HG03442 (cell line): ENCODE measurements around the gene ZGPAT.
"Not testable (repeated sequence)": the region's sequence is repeated elsewhere in the genome, so short reads cannot be mapped to it uniquely, and the experiment has no call there.

Experiments
- ATAC-seq: cut with Tn5 transposase; IDR thresholded peaks from one replicate; pipeline ENCODE4 v1.9.1; 2021; ENCODE audit warnings: mild to moderate bottlenecking, moderate library complexity; ENCODE audit not compliant: unreplicated experiment

Gene ZGPAT

DNA sequence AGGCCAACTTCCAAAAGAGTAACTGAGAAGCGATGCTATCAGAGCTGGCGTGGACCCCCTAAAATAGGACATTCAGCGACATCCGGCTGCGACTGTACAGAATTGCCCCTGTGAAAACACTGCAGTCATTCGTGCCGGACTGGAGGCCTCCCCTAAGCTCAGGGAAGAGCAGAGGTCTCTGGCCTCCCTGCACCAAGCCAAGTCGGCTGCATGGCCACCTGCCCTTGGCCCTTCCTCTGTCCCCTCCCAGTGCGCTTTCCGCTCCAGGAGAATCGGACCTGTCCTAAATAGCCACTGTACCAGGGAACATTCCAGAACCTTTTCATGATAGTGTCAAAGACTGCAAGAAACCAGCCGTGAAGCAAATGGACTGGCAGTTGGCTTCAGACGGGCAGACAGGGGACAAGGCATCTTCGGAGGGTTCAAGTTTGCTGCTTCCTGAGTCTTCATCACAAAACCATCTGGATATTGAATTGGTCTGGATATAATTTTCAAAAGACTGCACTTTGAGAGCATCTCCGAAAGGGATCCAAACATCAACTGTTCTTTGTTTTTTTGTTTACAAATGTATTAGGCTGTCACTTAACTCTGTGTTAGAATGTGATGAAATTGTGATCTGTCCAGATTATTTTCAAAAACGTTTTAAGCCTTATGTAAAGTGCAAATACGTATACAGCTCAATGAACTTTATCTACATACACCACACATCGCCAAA lies 48.3 kb downstream of the ZGPAT start:
- no peak for ATAC-seq

DNA sequence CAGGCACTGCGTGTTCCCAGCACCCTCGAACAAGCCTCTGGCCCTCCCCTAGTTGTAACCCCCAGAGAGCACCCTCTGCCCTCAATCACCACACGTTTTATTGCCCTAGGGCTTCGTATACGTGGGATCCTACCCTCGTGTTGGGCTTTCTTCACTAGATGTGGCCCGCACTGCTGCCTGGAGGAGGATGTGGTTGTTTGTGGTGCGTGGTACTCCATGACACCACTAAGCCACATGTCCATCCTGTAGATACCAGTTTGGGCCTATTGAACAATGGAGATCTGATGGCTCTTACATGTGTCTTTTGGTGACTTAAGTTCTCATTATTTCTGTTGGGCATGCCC lies 48.8 kb downstream of the ZGPAT start:
- no peak for ATAC-seq

DNA sequence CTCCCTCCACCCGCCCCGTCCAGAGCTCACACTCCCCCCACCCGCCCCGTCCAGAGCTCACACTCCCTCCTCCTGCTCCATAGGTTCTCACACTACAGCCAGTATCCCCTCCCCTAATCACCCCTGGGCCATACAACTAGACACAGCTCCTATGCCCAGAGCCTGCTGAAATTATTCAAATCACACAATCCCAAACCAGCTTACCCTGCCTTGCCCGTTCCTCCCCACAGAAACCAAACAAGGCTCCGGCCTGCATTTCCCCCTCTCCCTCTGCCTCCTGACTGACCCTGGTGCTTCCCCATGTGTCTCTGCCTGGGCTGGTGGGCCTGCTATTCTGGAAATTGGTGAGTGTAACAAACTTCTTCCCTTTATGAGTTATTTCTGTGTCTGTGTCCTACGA lies 50.3 kb downstream of the ZGPAT start:
- ATAC-seq = no peak

DNA sequence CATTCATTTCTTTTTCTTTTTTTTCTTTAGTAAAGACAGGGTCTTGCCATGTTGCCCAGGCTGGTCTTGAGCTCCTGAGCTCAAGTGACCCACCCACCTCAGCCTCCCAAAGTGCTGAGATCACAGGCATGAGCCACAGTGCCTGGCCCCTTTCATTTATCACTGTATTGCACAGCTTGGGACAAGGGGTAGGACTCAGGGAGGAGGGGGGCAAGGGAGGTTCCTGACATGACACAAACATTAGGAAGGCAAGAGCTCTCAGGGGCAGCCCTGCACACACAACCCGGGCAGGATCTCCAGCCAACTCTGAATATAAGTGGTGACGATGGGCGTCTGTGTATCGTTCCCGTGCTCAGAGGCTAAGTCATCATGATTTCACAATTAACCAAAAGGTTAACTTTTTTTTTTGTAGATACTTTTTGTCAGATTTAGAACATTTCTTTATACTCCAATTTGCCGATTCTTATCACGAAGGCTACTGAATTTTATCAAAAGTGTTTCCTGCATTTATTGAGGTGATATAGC lies 51.6 kb downstream of the ZGPAT start:
- no peak for ATAC-seq

DNA sequence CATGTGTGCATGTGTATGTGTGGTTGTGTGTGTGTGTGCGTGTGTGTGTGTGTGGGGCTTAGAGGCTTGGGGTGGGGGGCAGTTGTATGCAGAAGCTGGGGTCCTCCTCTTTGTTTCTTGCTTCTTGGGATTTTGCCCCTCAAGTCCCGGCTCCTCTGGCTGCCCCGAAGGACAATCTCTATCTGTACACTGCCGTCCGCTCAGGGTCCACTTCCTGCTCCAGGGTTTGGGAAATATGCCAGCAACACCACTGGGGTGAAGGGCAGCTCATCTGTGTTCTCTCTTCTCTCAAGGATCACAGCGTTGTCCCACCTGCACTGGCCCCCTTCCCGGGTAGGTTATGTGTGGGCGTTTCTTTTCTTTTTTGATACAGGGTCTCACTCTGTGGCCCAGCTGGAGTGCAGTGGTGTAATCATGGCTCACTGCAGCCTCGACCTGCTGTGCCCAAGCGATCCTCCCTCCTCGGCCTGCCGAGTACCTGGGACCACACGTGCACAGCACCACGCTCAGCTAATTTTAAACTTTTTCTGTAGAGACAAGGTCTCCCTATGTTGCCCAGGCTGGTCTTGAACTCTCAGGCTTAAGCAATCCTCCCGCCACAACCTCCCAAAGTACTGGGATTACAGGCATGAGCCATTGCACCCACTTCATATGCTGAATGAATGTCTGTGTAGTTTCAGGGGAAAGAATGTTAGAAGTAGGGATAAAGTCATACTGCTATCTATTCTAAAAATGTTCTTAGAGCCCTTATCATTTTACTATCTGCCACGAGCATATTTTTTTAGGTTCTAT lies 57.4 kb downstream of the ZGPAT start:
- no peak for ATAC-seq

DNA sequence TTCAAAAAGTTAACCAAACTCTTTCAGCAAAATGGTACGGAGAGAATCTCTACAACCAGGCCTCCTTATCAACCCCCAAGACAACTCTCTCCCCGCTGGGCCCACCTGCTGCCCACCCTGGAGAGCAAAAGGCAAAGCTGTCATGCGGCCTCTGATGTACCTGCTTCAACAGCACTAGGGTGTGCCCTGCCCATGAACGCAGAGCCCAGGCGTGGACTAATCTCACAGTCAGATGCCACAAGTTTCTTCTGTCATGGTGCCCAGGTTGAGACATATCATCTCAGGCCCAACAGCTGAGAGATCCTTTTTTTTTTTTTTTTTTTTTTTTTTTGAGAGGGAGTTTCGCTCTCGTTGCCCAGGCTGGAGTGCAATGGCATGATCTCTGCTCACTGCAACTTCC lies 58.1 kb downstream of the ZGPAT start:
- no peak for ATAC-seq

DNA sequence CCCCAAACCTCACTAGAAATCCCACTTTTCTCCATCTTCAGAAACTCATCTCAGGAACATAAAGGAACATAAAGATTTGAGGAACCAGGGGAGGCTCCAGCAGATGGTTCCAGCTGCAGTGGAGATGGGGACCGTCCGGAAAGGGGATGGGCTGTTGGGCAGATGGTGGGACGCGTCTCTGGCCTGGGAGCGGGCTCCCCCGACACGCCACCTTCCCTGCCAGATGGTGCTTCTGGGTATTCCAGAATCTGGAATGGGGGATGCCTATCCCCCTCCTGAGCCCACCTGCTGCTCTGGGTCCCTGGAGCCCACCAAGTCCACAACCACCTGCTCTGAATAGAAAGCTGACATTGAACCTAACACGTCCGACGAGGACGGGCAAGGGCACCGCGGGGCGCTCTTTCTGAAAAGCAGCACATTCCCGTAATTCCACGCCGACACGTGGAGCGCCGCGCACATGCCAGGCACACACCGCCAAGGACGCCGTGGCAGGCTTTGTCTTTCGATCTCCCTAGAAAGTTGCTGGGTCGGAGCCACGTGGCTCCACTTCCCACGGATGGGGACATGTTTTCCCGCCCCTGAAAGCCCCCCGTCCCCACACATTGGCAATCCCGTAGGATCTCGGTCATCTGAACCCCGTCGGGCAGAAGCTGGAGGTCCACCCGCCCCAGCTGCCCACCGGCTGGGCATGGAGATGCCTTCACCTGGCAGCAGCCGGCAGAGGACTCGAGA lies 59.0 kb downstream of the ZGPAT start:
- ATAC-seq = no peak

DNA sequence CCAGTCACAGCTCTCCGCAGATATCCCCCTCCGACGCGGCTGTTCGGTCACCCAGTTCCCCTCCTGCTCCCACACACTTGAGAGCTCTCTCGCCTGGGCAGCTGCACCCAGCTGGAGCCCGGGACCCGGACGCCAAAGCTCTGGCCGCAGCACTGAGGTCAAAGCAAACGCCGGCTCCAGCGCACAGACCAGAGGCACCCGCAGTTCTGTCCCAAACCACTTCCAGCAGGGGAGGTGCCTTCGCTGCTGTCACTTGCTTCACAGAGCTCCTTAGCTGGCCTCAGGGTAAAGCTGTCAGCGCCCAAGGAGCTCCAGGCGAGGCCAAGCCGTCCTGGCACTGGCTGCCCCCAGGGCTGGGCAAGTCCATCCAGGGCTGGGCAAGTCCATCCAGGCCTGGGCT lies 59.6 kb downstream of the ZGPAT start:
- no peak for ATAC-seq

DNA sequence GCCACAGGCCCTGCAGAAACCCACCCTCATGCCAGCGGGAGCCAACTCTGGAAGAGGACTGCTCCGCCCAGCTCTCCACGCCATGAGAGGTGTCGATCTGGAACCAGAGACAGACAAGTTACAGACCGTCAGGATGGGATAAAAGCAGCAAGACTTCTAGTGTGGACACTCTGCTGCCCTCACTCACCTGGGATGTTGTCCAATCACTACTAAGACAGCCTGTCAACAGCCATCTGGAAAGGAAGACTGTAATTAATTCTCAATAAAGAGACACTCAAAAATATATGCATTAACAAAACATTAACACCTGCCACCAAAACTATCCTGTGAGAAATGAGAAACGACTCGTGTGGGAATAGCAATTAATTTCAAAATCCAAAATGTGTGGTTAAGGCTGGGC lies 60.0 kb downstream of the ZGPAT start:
- no peak for ATAC-seq

DNA sequence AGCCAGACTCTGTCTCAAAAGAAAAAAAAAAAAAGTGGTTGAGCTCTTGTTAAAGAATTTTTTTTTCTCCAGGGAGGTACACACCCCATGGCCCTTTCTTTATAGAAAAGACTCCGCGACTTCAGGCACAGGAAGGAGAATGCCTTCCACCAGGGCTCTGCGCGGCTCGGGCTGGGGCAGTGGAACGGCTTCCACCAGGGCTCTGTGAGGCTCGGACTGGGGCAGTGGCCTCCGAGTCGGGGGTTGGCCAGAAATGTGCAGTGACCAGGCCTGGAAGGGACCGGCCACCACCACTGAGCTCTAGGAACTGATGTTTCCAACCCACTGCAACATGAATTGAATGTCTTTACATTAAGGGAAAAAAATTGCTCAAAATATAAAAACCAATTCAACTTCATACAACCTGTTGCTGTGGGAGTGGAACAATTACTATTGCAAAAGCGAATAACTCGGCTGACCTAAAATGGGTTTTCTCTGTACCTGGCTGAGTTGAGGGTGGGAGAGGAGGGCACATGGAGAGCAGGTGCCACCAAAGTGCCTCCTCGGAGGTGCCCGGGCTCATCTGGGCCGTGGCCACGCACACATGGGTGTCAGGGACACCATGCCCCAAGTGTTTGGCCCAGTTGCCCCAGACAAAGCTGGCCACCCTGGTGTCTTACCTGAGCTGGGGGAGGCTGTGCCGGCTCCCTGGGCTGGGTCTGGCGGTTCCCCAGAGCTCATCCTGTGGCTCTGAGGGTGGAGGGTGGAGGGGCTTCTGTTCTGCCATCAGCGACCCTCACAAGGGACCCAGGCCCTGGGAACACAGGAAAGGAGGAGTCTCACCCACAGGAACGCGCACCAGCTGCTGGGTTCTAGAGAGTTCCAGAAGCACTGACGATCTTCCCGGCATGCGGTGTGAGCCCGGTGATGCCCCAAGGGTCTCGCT lies 61.0 kb downstream of the ZGPAT start:
- no peak for ATAC-seq

DNA sequence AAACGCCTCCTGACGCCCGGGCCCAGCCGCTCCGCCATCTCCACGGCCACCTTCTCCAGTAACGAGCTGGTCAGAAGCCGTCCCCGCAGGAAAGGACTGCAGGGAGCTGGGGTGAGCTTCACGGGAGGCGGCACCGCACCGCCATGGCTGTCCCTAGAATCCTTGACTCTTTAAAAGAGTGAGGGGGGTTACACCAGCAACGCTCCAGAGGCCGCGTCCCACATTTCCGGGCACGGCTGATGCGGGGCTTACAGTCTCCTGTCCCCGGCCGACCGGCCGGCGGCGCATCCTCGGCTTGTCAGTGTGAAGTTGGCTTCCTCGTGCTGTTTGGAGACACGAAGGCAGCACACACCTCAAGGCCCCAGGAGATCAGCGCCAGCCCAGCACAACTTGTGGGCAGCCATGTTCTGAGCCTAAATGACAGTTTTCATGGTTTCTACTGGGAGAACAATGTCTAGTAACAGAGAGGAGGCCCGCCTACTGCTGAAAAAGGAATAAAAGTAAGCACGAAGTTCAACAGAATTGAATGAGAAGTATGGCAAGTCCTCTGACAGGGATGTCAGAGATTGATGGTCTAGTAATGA lies 62.1 kb downstream of the ZGPAT start:
- no peak for ATAC-seq

DNA sequence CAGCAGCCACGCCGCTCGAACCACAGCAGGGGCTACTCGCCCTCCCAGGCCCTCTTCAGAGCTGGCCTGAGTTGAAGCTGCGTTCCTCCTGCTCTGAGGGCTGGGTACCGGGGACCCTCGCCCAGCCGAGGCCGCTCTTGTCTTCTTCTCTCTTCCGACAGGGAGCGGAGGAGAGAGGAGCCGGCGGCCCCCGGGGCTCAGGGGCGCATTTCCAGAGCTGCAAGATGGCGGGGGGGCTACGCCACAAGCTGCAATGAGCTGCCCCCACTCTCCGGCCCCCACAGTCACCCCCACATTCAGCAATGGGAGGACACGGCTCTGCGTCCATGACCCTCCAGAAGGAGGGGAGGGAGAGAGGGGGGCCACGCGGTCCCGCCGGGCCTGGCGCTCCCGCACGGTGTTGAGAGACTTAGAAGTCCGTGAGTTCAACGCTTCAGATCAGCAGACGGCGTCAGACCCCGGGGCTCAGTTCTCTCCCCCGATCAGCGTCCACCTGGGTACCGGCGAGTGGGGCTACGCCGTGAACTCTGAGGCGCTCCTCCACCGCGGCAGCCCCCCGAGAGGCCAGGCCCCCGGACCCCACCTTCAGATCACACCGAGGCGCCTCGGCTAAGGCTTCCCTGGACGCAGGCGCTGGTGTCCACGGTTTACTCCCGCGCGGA lies 63.3 kb downstream of the ZGPAT start:
- no peak for ATAC-seq

DNA sequence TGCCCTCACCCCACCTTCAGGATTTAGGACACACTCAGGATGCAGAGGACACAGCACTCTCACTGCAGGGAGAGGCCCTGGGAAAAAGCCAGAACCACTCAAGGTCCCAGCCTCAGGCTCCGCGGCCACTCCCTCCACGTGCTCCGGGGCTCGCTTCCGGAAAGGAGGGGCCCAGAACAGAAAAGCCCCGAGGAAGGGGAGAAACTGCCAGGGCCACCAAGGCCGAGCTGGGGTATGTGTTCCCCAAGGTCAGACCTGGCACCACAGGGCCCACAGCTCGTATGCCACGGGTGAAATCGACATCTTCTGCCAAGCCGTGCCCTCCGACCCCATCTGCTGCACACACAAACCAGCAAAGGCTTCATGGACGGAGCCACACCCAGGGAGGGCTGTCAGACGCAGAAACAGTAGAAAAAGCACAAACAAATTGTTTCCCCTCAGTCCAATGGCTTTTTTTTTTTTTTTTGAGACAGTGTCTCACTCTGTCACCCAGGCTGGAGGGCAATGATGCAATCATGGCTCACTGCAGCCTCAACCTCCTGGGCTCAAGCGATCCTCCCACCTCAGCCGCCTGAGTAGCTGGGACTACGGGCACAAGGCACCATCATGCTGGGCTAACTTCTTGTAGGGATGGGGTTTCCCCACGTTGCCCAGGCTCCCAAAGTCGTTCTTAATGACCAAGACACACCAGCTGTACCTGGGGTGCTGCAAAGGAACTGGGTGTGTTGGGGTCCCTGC lies 65.1 kb downstream of the ZGPAT start:
- no peak for ATAC-seq

DNA sequence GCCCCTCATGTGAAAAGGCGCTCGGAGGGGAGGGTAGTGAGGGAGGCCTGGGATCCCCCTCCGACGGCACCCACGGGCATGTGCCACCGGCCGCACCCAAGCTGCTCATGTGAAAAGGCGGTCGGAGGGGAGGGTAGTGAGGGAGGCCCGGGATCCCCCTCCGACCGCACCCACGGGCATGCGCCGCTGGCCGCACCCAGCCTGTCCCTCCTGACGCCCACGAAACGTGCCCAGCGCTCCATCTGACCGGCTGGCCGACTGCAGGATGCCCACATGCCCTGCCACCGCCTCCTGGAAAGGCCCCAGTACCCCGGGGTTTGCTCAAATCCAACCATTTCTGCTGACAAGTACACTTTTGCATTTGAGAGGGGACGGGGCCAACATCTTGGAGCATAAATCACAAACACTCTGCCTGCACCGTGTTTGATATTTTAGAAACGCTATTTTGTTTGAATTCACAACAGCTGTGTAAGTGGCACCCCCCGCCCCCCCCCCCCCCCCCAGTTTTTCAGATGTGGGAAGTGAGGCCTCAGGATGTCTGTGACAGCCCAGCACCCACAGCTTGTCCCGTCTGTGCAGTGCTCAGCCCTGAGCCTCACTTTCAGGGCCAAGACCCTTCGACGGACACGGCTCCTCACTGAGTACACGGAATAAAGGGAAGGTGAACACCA lies 65.9 kb downstream of the ZGPAT start:
- ATAC-seq = no peak

DNA sequence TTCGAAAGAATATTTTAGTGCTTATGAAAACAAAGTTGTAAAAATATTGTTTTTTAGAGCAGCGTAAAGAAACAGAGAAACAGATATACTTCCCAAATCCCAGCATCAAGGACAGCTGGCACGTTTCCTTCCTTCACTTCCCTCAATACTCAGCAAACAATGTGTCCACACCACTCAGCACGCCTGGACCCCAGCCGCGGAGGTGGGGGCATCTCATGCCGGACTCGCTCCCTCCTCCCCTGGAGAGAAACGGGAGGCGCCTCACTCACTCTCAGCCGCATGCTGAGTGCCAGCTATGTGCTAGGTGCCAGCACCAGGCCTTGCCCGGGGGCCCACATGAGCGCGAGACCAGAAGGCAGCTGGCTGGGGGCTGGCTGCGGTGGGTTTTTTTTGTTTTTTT lies 66.5 kb downstream of the ZGPAT start:
- no peak for ATAC-seq

DNA sequence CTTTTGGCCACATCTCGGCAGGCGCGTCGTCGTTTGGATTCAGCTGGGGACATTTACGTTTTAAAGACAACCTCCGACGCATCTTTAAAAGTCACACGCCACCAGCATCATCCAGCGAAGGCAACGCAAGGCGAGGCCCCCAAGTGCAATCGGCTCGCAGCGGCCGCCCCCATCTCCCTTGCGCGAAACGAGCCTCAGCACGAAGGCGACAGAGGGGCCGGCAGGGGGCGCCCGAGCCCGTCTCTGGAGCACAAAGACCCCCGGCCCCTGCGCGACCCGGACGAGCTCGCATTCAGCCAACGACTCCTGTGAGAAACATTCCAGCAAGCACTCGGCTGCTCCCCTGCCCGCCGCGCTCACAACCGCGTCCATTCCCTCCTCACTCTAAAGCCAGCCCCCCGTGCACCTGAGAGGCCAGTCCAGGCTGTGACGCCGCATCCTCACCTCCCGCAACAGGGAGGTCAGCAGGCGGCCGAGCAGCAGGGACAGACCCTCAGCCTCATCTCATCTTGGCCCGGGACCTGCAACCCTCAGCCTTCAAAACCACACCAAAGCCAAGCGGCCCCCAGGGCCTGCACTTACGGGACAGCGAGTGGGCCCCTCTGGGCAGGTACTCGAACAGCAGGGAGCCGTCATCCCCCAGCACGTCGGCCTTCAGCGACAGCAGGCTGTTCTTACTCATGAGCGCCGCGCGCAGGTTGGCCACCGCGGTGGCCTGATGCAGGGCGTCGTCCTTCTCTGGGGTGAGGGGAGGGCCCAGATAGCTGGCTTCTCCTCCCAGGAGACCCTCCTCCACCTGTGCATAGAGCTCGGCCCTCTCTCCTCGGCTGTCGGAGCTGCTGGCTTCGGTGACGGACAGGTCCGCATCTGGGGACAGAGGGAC lies 67.5 kb downstream of the ZGPAT start:
- ATAC-seq = no peak

DNA sequence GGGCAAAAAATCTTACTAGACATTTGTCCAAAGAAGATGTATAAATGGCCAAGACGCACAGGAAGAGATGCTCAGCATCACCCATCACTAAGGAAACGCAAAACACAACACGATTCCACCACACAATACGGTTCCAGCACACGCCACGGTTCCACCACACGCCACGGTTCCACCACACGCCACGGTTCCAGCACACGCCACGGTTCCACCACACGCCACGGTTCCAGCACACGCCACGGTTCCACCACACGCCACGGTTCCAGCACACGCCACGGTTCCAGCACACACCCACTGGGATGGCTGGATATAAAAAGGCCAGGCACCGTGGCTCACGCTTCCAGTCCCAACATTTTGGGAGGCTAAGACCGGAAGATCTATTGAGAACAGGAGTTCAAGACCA lies 69.0 kb downstream of the ZGPAT start:
- not testable (repeated sequence) for ATAC-seq

DNA sequence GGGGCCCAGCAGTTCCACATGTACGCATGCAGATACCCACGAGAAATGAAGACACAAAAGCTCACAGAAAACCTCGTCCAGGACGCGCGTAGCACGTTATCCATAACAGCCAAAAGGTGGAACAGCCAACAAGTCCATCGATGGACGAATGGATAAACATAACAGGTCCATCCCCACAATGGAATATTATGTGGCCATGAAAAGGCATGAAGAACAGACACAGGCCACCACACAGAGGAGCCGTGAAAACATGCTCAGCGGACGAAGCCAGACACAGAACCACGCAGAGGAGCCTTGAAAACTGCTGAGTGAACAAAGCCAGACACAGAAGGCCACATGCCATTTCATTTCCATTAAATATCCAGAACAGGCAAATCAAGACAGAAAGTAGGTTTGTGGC lies 69.8 kb downstream of the ZGPAT start:
- ATAC-seq = no peak
